GM23248 (cell line): ENCODE data around the gene S1PR2.

Experiments
- EZH2 ChIP-seq: fragments of 200-600 bp; sonication (generic); IDR thresholded peaks from 2 replicates; pipeline ENCODE4 v1.6.1; 2018; ENCODE audit warnings: antibody characterized with exemption, mild to moderate bottlenecking; ENCODE audit not compliant: insufficient read depth, poor library complexity, severe bottlenecking
- EZH2phosphoT487 ChIP-seq: fragments of 200-600 bp; sonication (generic); IDR thresholded peaks from 2 replicates; pipeline ENCODE4 v1.6.1; 2018; ENCODE audit warnings: antibody characterized with exemption, moderate library complexity, mild to moderate bottlenecking, low read depth; ENCODE audit not compliant: insufficient read depth

GRCh38 chr19:10211061-10211460 is 20.1 kb downstream of the S1PR2 start:
- no peak for TF ChIP-seq EZH2
- no peak for TF ChIP-seq EZH2phosphoT487
